ENCODE results near the gene UFC1. TPM values are rescaled to one million over a fixed set of nuclear protein-coding genes. Genes with fewer than 3 reads are reported as not detected.

The UFC1 gene
- polyA plus RNA-seq, 1 donor (not counting 4 experiments of a cell fraction or from before 2014, with no cell fraction given), result 86.4 TPM

DNA sequence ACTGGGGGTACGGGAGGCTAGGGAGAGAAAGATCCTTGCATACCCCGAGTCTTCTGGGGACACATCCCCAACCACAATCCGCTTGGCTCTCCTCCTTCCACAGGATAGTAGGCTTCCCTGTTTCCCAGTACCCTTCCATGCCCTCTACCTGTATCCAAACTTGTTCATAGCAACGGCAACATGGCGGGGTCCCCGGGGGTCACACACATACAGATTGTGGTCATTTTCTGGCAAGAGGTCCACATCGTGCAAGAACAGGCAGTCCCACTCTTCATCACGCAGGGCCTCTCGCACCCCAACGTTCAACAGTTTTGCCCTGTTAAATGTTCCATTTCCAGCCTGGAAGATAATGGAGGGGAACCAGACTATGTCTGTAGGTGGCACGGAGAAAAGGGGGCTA lies 19.9 kb downstream of the UFC1 start:
- Histone ChIP-seq H3K9ac (ENCODE audit: control insufficient read depth, extremely low read depth, insufficient read depth, low read length) (no peak overlapping the region), H2AFZ (ENCODE audit: control insufficient read depth, low read length) (no peak overlapping the region), H3K9me3 (ENCODE audit: control insufficient read depth, low read depth, low read length) (no peaks in the 10 kb centered on the region), H3K4me3 (ENCODE audit: control insufficient read depth in 2 of 3, extremely low read depth in 1 of 3, insufficient read depth in 2 of 3, low read depth in 1 of 3, low read length in 3 of 3) (no peak overlapping the region), H3K27ac (ENCODE audit: control insufficient read depth, insufficient read depth, low read length) (no peak overlapping the region), H3K79me2 (ENCODE audit: control insufficient read depth, insufficient read depth, low read length) (peaks cover 16% of the 10 kb centered on the region), H3K36me3 (ENCODE audit: control insufficient read depth in 2 of 2, extremely low read depth in 1 of 2, insufficient read depth in 2 of 2, low read length in 2 of 2) (peaks cover 25 to 39% of the 10 kb centered on the region in 2 experiments), H4K20me1 (ENCODE audit: control insufficient read depth, extremely low read depth, insufficient read depth, low read length) (no peaks in the 10 kb centered on the region), H3K4me1 (ENCODE audit: control insufficient read depth, extremely low read depth, insufficient read depth, low read length) (peaks cover 13% of the 10 kb centered on the region), H3K27me3 (ENCODE audit: control insufficient read depth, extremely low read depth, insufficient read depth, low read length) (no peaks in the 10 kb centered on the region), H3K4me2 (ENCODE audit: control insufficient read depth, extremely low read depth, insufficient read depth, low read depth, low read length) (no peak overlapping the region), H3K9me1 (ENCODE audit: control insufficient read depth, extremely low read depth, insufficient read depth, low read length) (no peaks in the 10 kb centered on the region)
- DNase-seq (ENCODE audit: low read depth, low spot score), result no peak
- dilution Hi-C loops (cut with MboI; ENCODE audit: extremely low pct_ligation_motif_present, low sequenced_read_pairs), result no loop called here
- TF ChIP-seq EZH2 (IDR thresholded peaks at IDR 0.05; ENCODE audit: low read length) (no peak), CTCF (optimal IDR thresholded peaks at IDR 0.05 in 1 of 3, IDR thresholded peaks at IDR 0.05 in 1 of 3, conservative IDR thresholded peaks at IDR 0.05 in 1 of 3; ENCODE audit: extremely low read depth in 1 of 3, insufficient read depth in 2 of 3, low read length in 3 of 3) (no peak)
- no peak for FAIRE-seq

- Histone ChIP-seq H2AFZ (ENCODE audit: control insufficient read depth, low read length) (no peak overlapping the region), H3K27me3 (ENCODE audit: control insufficient read depth, extremely low read depth, insufficient read depth, low read length) (no peaks in the 10 kb centered on the region), H3K9me3 (ENCODE audit: control insufficient read depth, low read depth, low read length) (no peaks in the 10 kb centered on the region), H3K4me3 (ENCODE audit: control insufficient read depth in 2 of 3, extremely low read depth in 1 of 3, insufficient read depth in 2 of 3, low read depth in 1 of 3, low read length in 3 of 3) (no peak overlapping the region), H3K4me1 (ENCODE audit: control insufficient read depth, extremely low read depth, insufficient read depth, low read length) (peaks cover 13% of the 10 kb centered on the region), H3K9me1 (ENCODE audit: control insufficient read depth, extremely low read depth, insufficient read depth, low read length) (no peaks in the 10 kb centered on the region), H3K79me2 (ENCODE audit: control insufficient read depth, insufficient read depth, low read length) (peaks cover 16% of the 10 kb centered on the region), H3K36me3 (ENCODE audit: control insufficient read depth in 2 of 2, extremely low read depth in 1 of 2, insufficient read depth in 2 of 2, low read length in 2 of 2) (peaks cover 19 to 35% of the 10 kb centered on the region in 2 experiments), H3K27ac (ENCODE audit: control insufficient read depth, insufficient read depth, low read length) (no peak overlapping the region), H4K20me1 (ENCODE audit: control insufficient read depth, extremely low read depth, insufficient read depth, low read length) (no peaks in the 10 kb centered on the region), H3K9ac (ENCODE audit: control insufficient read depth, extremely low read depth, insufficient read depth, low read length) (no peak overlapping the region), H3K4me2 (ENCODE audit: control insufficient read depth, extremely low read depth, insufficient read depth, low read depth, low read length) (no peak overlapping the region)
- FAIRE-seq (no peak), DNase-seq (ENCODE audit: low read depth, low spot score) (no peak)
- TF ChIP-seq CTCF (optimal IDR thresholded peaks at IDR 0.05 in 1 of 3, IDR thresholded peaks at IDR 0.05 in 1 of 3, conservative IDR thresholded peaks at IDR 0.05 in 1 of 3; ENCODE audit: extremely low read depth in 1 of 3, insufficient read depth in 2 of 3, low read length in 3 of 3), result no peak
- TF ChIP-seq EZH2 (IDR thresholded peaks at IDR 0.05; ENCODE audit: low read length), result no peak
- dilution Hi-C loops (cut with MboI; ENCODE audit: extremely low pct_ligation_motif_present, low sequenced_read_pairs), result no loop called here
These were observed 21.1 kb downstream of the UFC1 start for GRCh38 chr1:161174911-161175310.

Data from keratinocyte (primary cell).